T-helper 1 cell treated with Interleukin-12 subunit alpha and Interleukin-12 subunit beta and Interleukin-4 antibody, amounts not matched to agents 30 μg/mL and 1 μg/mL, for 36 hours (primary cell): ENCODE measurements around the gene TMUB1.

Experiments
- H3K27ac Mint-ChIP-seq: one replicate; pipeline ENCODE4 v1.8.0; 2021; ENCODE audit warnings: mild to moderate bottlenecking, mixed read lengths
- H3K27me3 Mint-ChIP-seq: one replicate; pipeline ENCODE4 v1.8.0; 2021; ENCODE audit warnings: low read depth, mixed read lengths
- H3K36me3 Mint-ChIP-seq: one replicate; pipeline ENCODE4 v1.8.0; 2021; ENCODE audit warnings: low read depth, mixed read lengths
- H3K4me1 Mint-ChIP-seq: one replicate; pipeline ENCODE4 v1.8.0; 2021; ENCODE audit warnings: low read depth, mixed read lengths
- H3K4me3 Mint-ChIP-seq: one replicate; pipeline ENCODE4 v1.8.0; 2021; ENCODE audit warnings: mild to moderate bottlenecking, moderate library complexity, mixed read lengths
- H3K9me3 Mint-ChIP-seq: one replicate; pipeline ENCODE4 v1.8.0; 2021; ENCODE audit warnings: mixed read lengths

Gene TMUB1

DNA sequence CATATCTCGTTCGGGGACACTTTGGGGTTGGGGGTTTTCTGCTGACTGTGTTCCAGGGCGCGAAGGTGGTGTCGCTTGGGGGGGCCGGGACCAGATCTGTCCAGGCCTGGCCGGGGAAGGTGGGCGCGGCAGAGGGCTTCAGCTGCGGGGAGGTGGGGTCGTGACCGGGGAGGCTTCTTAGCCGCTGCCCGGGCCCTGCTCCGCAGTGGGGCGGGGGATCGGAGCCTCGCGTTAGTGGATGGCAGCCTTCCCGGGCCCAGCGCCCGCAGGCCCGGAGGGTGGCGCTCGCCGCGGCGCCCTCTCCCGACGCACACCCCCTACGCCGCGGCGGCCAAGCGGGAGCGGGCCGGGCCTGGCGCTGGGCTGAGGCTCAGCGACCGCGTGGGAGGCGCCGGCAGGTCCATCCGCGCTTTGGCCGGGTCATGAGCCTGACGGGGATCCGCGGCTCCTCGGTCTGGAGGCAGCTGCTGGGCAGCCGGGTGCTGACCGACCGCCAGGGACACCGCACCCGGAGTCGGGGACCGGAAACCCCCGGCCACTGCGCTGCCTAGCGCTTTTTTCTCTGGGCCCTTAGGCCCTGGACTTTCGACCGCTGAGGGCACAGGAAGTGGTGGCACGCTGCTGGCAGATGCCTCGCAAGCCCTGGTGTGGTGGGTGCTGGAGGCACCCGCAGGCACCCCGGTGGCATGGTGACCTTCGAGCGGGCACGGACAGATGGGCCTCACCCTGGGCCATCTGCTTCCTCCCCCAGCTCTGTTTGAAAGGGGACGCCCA lies 4.1 kb upstream of the TMUB1 start:
- H3K4me3 Mint-ChIP-seq = peak overlapping the region; percentile 92
- H3K4me1 Mint-ChIP-seq = peaks cover 28% of the 10 kb centered on the region
- peaks cover 21% of the 10 kb centered on the region for H3K27me3 Mint-ChIP-seq
- H3K36me3 Mint-ChIP-seq = peaks cover 3% of the 10 kb centered on the region
- H3K9me3 Mint-ChIP-seq = no peaks in the 10 kb centered on the region
- H3K27ac Mint-ChIP-seq = no peak overlapping the region

DNA sequence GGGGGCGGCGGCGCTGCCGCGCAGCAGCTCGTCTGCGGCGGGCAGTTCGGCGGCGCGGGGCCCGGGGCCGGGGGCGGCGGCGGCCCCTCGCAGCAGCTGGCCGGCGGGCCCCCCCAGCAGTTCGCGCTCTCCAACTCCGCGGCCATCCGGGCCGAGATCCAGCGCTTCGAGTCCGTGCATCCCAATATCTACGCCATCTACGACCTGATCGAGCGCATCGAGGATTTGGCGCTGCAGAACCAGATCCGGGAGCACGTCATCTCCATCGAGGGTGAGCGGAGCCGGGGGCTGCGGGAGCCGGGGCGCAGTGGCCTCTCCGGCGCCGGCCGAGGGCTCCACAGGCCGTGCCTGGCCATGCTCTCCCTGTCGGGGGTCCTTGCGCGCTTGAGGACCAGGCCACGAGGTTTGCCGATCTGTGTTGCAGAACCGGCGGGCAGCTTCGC lies 3.5 kb upstream of the TMUB1 start:
- peak overlapping the region; percentile 92 for H3K4me3 Mint-ChIP-seq
- peak overlapping the region; percentile 76 for H3K27ac Mint-ChIP-seq
- peaks cover 21% of the 10 kb centered on the region for H3K27me3 Mint-ChIP-seq
- peaks cover 28% of the 10 kb centered on the region for H3K4me1 Mint-ChIP-seq
- H3K36me3 Mint-ChIP-seq = peaks cover 3% of the 10 kb centered on the region
- no peaks in the 10 kb centered on the region for H3K9me3 Mint-ChIP-seq

DNA sequence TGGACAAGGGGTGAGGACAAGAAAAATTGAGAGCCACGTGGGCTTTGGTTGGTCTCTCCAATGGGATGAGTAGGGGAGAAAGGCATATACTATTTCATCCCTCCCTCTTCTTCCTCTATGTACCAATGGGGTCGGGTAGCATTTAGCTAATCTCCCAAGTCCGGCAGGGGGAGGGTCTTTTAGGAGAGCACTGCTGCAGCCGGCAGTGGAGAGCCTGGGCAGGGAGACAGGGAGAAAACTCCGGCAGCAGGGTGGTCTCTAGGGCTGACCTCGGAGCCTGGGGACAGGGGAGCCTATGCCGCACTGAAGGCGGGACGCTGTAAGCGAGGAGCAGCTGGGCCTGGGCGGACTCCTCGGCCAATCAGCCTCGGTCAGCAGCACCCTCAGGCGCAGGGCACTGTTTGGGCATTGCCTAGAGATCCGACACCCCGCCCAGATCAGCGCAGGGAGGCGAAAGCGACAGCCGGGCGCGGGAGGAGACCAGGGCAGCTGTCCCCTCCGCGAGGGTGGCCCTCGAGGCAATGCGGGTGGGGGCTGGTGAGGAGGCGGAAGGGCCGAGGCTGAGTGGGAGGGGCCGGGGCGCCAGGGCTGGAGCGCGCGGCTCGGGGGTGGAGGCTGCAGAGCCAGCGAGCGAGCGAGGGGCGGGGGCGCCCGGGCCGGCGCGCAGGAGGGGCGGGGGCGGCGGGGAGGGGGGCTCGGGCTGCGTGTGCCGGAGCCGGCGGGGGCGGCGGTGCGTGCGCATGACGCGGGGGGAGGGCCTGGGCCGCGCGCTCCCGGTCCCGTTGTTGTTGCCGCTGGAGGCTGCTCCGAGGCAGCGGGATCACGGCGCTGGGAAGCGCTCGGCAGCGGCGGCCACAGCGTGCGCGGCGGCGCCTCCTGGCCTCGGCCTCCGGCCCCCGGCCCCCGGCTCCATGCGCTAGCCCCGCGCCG lies 2.7 kb upstream of the TMUB1 start, which contains the start of gene AGAP3:
Gene AGAP3 (plus strand): TSS at position 785 of the 930 bp plus-strand sequence. CDS start 267 bp downstream, outside the sequence.
- peaks cover 28% of the 10 kb centered on the region for H3K4me1 Mint-ChIP-seq
- H3K9me3 Mint-ChIP-seq = no peaks in the 10 kb centered on the region
- H3K27me3 Mint-ChIP-seq = peaks cover 21% of the 10 kb centered on the region

DNA sequence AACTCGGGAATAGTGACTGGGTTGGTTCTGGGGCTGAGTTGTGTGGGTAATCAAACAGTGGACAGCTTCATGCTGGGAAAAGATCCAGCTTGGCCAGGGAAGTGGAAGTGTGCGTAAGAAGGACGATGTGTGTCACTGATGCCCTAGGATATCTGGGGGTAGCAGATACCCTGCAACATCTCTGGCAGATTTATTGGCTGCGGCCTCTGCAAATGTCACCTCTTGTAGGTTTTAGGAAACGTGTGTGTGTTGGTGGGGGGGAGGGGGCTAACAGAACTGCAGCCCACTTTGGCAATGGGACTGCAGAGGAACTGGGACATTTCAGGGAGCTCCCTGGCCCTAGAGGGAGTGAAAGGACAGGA lies 2.0 kb upstream of the TMUB1 start:
- H3K27ac Mint-ChIP-seq = peak overlapping the region; percentile 49
- H3K4me3 Mint-ChIP-seq = peak overlapping the region; percentile 81
- H3K4me1 Mint-ChIP-seq = peaks cover 28% of the 10 kb centered on the region
- H3K27me3 Mint-ChIP-seq = peaks cover 21% of the 10 kb centered on the region
- H3K9me3 Mint-ChIP-seq = no peaks in the 10 kb centered on the region
- peaks cover 3% of the 10 kb centered on the region for H3K36me3 Mint-ChIP-seq

More for the DNA sequence above, 2.7 kb upstream of the TMUB1 start, which contains the start of gene AGAP3:
- Mint-ChIP-seq H3K27ac (peak within 1 kb of the TSS; percentile 76), H3K4me3 (peak within 1 kb of the TSS; percentile 92), H3K36me3 (peaks cover 3% of the 10 kb centered on the region)

- Mint-ChIP-seq H3K27me3 (peaks cover 17% of the 10 kb centered on the region), H3K4me3 (peak overlapping the region; percentile 92), H3K9me3 (no peaks in the 10 kb centered on the region), H3K27ac (peak overlapping the region; percentile 45), H3K36me3 (peaks cover 7% of the 10 kb centered on the region), H3K4me1 (peaks cover 28% of the 10 kb centered on the region)
Observed at GRCh38 chr7:151083824-151084160, 499 bp upstream of the TMUB1 start.

- Mint-ChIP-seq H3K4me1 (peaks cover 30% of the 10 kb centered on the region), H3K36me3 (peaks cover 7% of the 10 kb centered on the region), H3K9me3 (no peaks in the 10 kb centered on the region)
Observed at GRCh38 chr7:151082141-151083070, 887 bp downstream of the TMUB1 start.

DNA sequence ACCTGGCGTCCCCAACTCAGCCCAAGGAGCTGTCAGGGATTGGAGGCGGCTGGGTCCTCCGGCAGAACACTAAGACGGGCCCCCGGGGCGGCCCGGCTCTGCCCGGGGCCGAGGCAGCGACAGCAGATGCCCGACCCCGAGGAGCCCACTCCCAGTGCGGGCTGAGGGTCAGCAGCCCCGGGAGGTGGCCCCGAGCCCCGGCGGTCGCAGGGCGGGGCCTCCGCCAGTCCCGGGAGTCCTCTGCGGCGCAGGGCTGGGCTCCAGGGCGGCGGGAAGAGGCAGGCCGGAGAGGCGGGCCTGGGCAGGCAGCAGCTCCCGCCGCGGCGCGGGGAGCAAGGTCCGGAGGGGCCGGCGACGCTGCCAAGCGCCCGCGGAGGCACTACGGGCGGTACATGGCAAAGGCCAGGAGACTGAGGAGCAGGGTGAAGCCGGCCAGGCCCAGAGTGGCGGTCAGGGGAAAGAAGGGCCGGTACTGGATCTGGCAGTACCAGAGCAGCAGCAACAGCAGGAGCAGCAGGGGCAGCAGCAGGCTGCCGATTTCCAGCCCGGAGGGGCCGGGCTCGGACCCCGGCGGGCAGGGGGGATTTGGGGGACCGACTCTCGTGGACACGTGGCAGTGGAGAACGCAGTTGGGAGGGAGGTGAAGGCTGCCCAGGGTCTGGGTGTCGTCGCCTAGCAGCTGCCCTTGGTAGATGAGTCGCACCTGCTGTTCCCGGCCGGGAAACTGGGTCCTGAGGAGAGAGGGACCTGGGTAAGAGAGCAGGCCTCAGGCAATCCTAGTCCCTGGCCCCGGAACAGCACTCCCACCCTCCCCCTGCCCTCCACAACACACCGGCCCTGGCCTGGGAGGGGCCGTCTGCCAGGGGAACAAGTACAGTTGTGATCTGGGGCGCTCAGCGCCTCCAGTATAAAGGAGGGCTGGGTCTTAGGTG lies 1.9 kb downstream of the TMUB1 start:
- H3K27me3 Mint-ChIP-seq = peaks cover 16% of the 10 kb centered on the region
- H3K27ac Mint-ChIP-seq = peak overlapping the region; percentile 49
- peaks cover 7% of the 10 kb centered on the region for H3K36me3 Mint-ChIP-seq
- no peaks in the 10 kb centered on the region for H3K9me3 Mint-ChIP-seq
- H3K4me1 Mint-ChIP-seq = peaks cover 30% of the 10 kb centered on the region
- peak overlapping the region; percentile 92 for H3K4me3 Mint-ChIP-seq

More at GRCh38 chr7:151082141-151083070, 887 bp downstream of the TMUB1 start:
- Mint-ChIP-seq H3K4me3 (peak overlapping the region; percentile 92), H3K27me3 (peaks cover 16% of the 10 kb centered on the region), H3K27ac (peak overlapping the region; percentile 86)

- Mint-ChIP-seq H3K27ac (peak within 1 kb of the TSS; percentile 76), H3K27me3 (peaks cover 14% of the 10 kb centered on the region), H3K9me3 (no peaks in the 10 kb centered on the region), H3K4me1 (peaks cover 28% of the 10 kb centered on the region), H3K36me3 (peaks cover 12% of the 10 kb centered on the region), H3K4me3 (peak within 1 kb of the TSS; percentile 92)
Observed at GRCh38 chr7:151080522-151081169, 2.6 kb downstream of the TMUB1 start, which contains the start of gene FASTK. FASTK (minus strand) TSS chr7:151080809; CDS start chr7:151080766, 43 bp downstream.

- H3K27ac Mint-ChIP-seq = peak overlapping the region; percentile 76
- H3K4me1 Mint-ChIP-seq = peaks cover 22% of the 10 kb centered on the region
- H3K9me3 Mint-ChIP-seq = no peaks in the 10 kb centered on the region
- peaks cover 8% of the 10 kb centered on the region for H3K27me3 Mint-ChIP-seq
- H3K4me3 Mint-ChIP-seq = peak overlapping the region; percentile 89
- H3K36me3 Mint-ChIP-seq = peaks cover 16% of the 10 kb centered on the region
Observed at GRCh38 chr7:151080067-151080521, 3.2 kb downstream of the TMUB1 start.

DNA sequence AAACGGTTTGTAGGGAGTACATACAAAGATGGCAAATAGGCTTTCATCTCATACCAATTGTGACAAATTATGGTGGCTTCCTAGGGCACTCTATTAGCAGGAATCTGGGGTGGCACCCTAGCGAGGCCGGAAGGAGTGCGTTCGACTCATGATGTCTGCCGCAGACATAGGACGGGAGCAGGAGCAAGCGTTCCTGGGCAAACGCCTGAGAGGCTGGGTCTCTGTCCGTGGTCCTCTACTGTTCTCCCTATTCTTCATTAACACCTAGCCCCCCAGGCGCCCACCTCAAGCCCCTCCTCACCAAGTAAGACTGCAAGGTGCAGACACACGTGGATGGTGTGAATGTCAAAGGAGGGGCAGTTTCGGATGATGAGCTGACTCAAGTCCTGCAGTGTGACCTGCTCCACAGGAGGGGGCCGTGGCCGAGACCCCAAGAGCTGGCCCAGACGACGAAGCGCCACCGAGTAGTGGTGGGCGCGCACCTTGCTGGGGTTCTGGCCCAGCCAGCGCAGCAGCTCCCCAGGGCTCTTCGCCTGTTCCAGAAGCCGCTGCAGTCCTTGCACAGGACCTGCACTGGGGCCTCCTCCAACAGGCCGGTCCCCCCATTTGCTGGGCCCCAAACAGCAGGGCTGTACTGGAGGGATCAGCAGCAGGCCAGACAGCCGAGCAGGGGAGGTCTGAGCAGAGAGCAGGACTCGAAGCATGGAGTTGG lies 3.9 kb downstream of the TMUB1 start:
- H3K9me3 Mint-ChIP-seq = no peaks in the 10 kb centered on the region
- H3K4me3 Mint-ChIP-seq = peak overlapping the region; percentile 89
- H3K4me1 Mint-ChIP-seq = peaks cover 19% of the 10 kb centered on the region
- peaks cover 16% of the 10 kb centered on the region for H3K36me3 Mint-ChIP-seq
- H3K27me3 Mint-ChIP-seq = peaks cover under 1% of the 10 kb centered on the region
- H3K27ac Mint-ChIP-seq = peak overlapping the region; percentile 76

- peak overlapping the region; percentile 78 for H3K4me3 Mint-ChIP-seq
- H3K27ac Mint-ChIP-seq = peak overlapping the region; percentile 26
- no peaks in the 10 kb centered on the region for H3K27me3 Mint-ChIP-seq
- peaks cover 16% of the 10 kb centered on the region for H3K36me3 Mint-ChIP-seq
- no peaks in the 10 kb centered on the region for H3K9me3 Mint-ChIP-seq
- peaks cover 19% of the 10 kb centered on the region for H3K4me1 Mint-ChIP-seq
Observed at GRCh38 chr7:151078233-151079040, 4.9 kb downstream of the TMUB1 start.
